Tibial nerve (tissue), 4 donors: ENCODE data around the gene DISP1. TPM values are rescaled to one million over a fixed set of nuclear protein-coding genes. Genes with fewer than 3 reads are reported as not detected.

ENCODE experiments used
- DNase-seq, 2 donors: peaks; one replicate each; pipeline ENCODE4 v3.0.0-alpha.2; 2019; ENCODE audit warnings: low spot score in 2 of 2
- H3K27ac ChIP-seq, 4 donors: fragments of 200-600 bp; sonication (generic) in 3 of 4; one replicate each; pipeline ENCODE4 v1.5.1; 2017 to 2019; ENCODE audit warnings: mild to moderate bottlenecking in 1 of 4
- H3K27me3 ChIP-seq, 2 donors: fragments of 200-600 bp; sonication (generic) in 1 of 2; one replicate each; pipeline versions ENCODE4 v1.5.1 to v1.6.0; 2017 to 2019
- H3K36me3 ChIP-seq, 3 donors: fragments of 200-600 bp; sonication (generic); one replicate each; pipeline ENCODE4 v1.5.1; 2018 to 2019
- H3K4me1 ChIP-seq, 4 donors: fragments of 200-600 bp; sonication (generic) in 3 of 4; one replicate each; pipeline ENCODE4 v1.5.1; 2017 to 2019
- H3K4me3 ChIP-seq, 4 donors: fragments of 200-600 bp; sonication (generic) in 3 of 4; one replicate each; pipeline ENCODE4 v1.5.1; 2017 to 2019; ENCODE audit warnings: mild to moderate bottlenecking in 1 of 4, moderate library complexity in 1 of 4
- H3K9me3 ChIP-seq, 4 donors: fragments of 200-600 bp; sonication (generic) in 3 of 4; one replicate each; pipeline ENCODE4 v1.5.1; 2017 to 2019
- CTCF ChIP-seq, 5 experiments: fragments of 200-600 bp in 3 of 5; fragments of 450-650 bp in 2 of 5; sonication (generic) in 3 of 5; IDR thresholded peaks; one replicate each; pipeline ENCODE4 v1.5.1; 2016 to 2019; ENCODE audit warnings: antibody characterized with exemption in 5 of 5, mild to moderate bottlenecking in 3 of 5, moderate library complexity in 2 of 5
- EP300 ChIP-seq, 2 donors: sonication (generic); formaldehyde crosslinking; IDR thresholded peaks; one replicate each; pipeline ENCODE4 v1.6.1; 2017; ENCODE audit warnings: antibody characterized with exemption in 2 of 2, mild to moderate bottlenecking in 1 of 2
- POLR2A ChIP-seq, 2 donors: fragments of 450-650 bp; IDR thresholded peaks; one replicate each; pipeline ENCODE4 v1.6.1; 2017; ENCODE audit warnings: antibody characterized with exemption in 2 of 2, mild to moderate bottlenecking in 2 of 2, moderate library complexity in 2 of 2
- WGBS, 2 donors: methylation state at CpG; one replicate each; pipeline ENCODE4 v1.1.5; 2018; 5-methylcytosine and 5-hydroxymethylcytosine counted together
- total RNA-seq, 4 donors: library from RNA; depleted of rRNA; stranded (reverse); fragments of >200 nt; gene quantifications; one replicate each; pipeline ENCODE4 v1.1.0, GENCODE V29; 2016

Gene DISP1
- total RNA-seq, 4 donors from 2014 or later: 10.5 to 16.4 (median 15.7) TPM

GRCh38 chr1:222783051-222783450, 31.8 kb upstream of the DISP1 start:
- H3K9me3 ChIP-seq: no peaks in the 10 kb centered on the region
- H3K27ac ChIP-seq: no peak overlapping the region
- H3K27me3 ChIP-seq: no peaks in the 10 kb centered on the region
- DNase-seq: no peak
- peaks cover 0 to 31% (median under 1%) of the 10 kb centered on the region in 4 donors for H3K4me1 ChIP-seq
- no peaks in the 10 kb centered on the region for H3K36me3 ChIP-seq
- H3K4me3 ChIP-seq: no peak overlapping the region
- TF ChIP-seq POLR2A (IDR thresholded peaks at IDR 0.05): no peak
- no peak for TF ChIP-seq EP300 (IDR thresholded peaks at IDR 0.05)
- no peak for TF ChIP-seq CTCF (IDR thresholded peaks at IDR 0.05)

- Histone ChIP-seq H3K27ac (peak overlapping the region in 2 of 4 donors; percentile 8 to 55), H3K9me3 (no peaks in the 10 kb centered on the region), H3K4me3 (no peak overlapping the region), H3K27me3 (no peaks in the 10 kb centered on the region), H3K4me1 (peaks cover 0 to 32% (median 0%) of the 10 kb centered on the region in 4 donors), H3K36me3 (no peaks in the 10 kb centered on the region)
- no peak for DNase-seq
- TF ChIP-seq POLR2A (IDR thresholded peaks at IDR 0.05) (no peak), CTCF (IDR thresholded peaks at IDR 0.05) (no peak), EP300 (IDR thresholded peaks at IDR 0.05) (no peak)
- 22 to 29% methylated on average over 3 of the region's 3 CpGs for WGBS, 2 donors
Observed at GRCh38 chr1:222784371-222784770, 30.5 kb upstream of the DISP1 start.

- WGBS, 2 donors: 2 to 12% methylated on average over 2 of the region's 2 CpGs
- Histone ChIP-seq H3K9me3 (no peaks in the 10 kb centered on the region), H3K27ac (peak overlapping the region in 1 of 4 donors; percentile 55), H3K27me3 (no peaks in the 10 kb centered on the region), H3K4me3 (no peak overlapping the region), H3K4me1 (peaks cover 0 to 32% (median 0%) of the 10 kb centered on the region in 4 donors), H3K36me3 (no peaks in the 10 kb centered on the region)
- TF ChIP-seq EP300 (IDR thresholded peaks at IDR 0.05) (no peak), CTCF (IDR thresholded peaks at IDR 0.05) (no peak), POLR2A (IDR thresholded peaks at IDR 0.05) (no peak)
- no peak for DNase-seq
Observed at GRCh38 chr1:222784916-222785315, 29.9 kb upstream of the DISP1 start.

- Histone ChIP-seq H3K4me1 (peaks cover 0 to 32% (median 0%) of the 10 kb centered on the region in 4 donors), H3K4me3 (no peak overlapping the region), H3K9me3 (no peaks in the 10 kb centered on the region), H3K27me3 (no peaks in the 10 kb centered on the region), H3K36me3 (no peaks in the 10 kb centered on the region), H3K27ac (no peak overlapping the region)
- no peak for TF ChIP-seq CTCF (IDR thresholded peaks at IDR 0.05)
- TF ChIP-seq EP300 (IDR thresholded peaks at IDR 0.05): peak in 1 of 2 donors; percentile 39
- no peak for TF ChIP-seq POLR2A (IDR thresholded peaks at IDR 0.05)
- WGBS, 2 donors: 34 to 44% methylated on average over 2 of the region's 2 CpGs
- DNase-seq: no peak
Observed at GRCh38 chr1:222785529-222785928, 29.3 kb upstream of the DISP1 start.

- DNase-seq: no peak
- H3K4me3 ChIP-seq: no peak overlapping the region
- no peaks in the 10 kb centered on the region for H3K27me3 ChIP-seq
- no peaks in the 10 kb centered on the region for H3K9me3 ChIP-seq
- H3K36me3 ChIP-seq: no peaks in the 10 kb centered on the region
- TF ChIP-seq POLR2A (IDR thresholded peaks at IDR 0.05) (no peak), EP300 (IDR thresholded peaks at IDR 0.05) (no peak), CTCF (IDR thresholded peaks at IDR 0.05) (no peak)
- no peak overlapping the region for H3K27ac ChIP-seq
- WGBS, 2 donors: 17 to 50% methylated on average over 1 of the region's 1 CpG
- H3K4me1 ChIP-seq: peaks cover 0 to 32% (median 0%) of the 10 kb centered on the region in 4 donors
Observed at GRCh38 chr1:222786121-222786520, 28.7 kb upstream of the DISP1 start.
